HepG2 (cell line): ENCODE measurements around the gene PEAK3. TPM values are rescaled to one million over a fixed set of nuclear protein-coding genes. Genes with fewer than 3 reads are reported as not detected.
A peak's percentile ranks its signal among the peaks of the same experiment; 100 is the strongest.

Source experiments
- ATAC-seq: fragments of 200-7000 bp; cut with Tn5 transposase; 3 replicates; pipeline ENCODE4 v1.9.1; 2020; ENCODE audit warnings: mild to moderate bottlenecking, moderate library complexity
- BruUV-seq: library from RNA; stranded (reverse); fragments of 400-500 nt; replicated peaks from 2 replicates; lab custom pipeline; 2021; lab: Mats Ljungman, UMichigan
- CTCF ChIA-PET: fragments of 300-600 bp; formaldehyde crosslinking; extraction: SDS; loops from one replicate; lab custom pipeline; 2021; ENCODE audit warnings: low total read pairs, inconsistent platforms, low intra/inter-chr PET ratio; lab: Yijun Ruan, JAX
- POLR2A ChIA-PET: fragments of 350-600 bp; sonication (Branson Sonifier 250); formaldehyde crosslinking; loops from one replicate; lab custom pipeline; 2020; ENCODE audit warnings: antibody characterized with exemption, inconsistent platforms; lab: Yijun Ruan, JAX
- DNase-seq: peaks from one replicate; pipeline ENCODE4 v3.0.0-alpha.2; 2015; ENCODE audit warnings: low spot score
- FAIRE-seq: peaks from 3 replicates; lab custom pipeline; 2011; peaks lifted over from hg19 to GRCh38; lab: Jason Lieb, UNC
- H2AFZ ChIP-seq: one replicate; pipeline ENCODE4 v1.6.1; 2011; ENCODE audit warnings: low read length, inconsistent platforms
- H3K27ac ChIP-seq: fragments of 300-600 bp; 3 replicates; pipeline ENCODE4 v1.8.0; 2011; ENCODE audit warnings: mixed run types, mild to moderate bottlenecking, mixed read lengths, low read length, inconsistent platforms; ENCODE audit not compliant: insufficient read depth; ENCODE audit errors: extremely low read length
- H3K27me3 ChIP-seq, 2 experiments: fragments of 200-600 bp in 1 of 2; 2 replicates in 1 of 2; 3 replicates in 1 of 2; pipeline versions ENCODE4 v1.6.0 to v1.8.0; 2011; ENCODE audit warnings: low read length in 2 of 2, mild to moderate bottlenecking in 2 of 2, moderate library complexity in 2 of 2, inconsistent platforms in 1 of 2; ENCODE audit not compliant: insufficient read depth in 2 of 2, control insufficient read depth in 1 of 2
- H3K36me3 ChIP-seq, 2 experiments: fragments of 200-600 bp in 1 of 2; replicated peaks in 1 of 2; 2 replicates in 1 of 2; 3 replicates in 1 of 2; pipeline versions ENCODE4 v1.5.1 to v1.8.0; 2011; ENCODE audit warnings: low read length in 2 of 2, inconsistent platforms in 1 of 2; ENCODE audit not compliant: insufficient read depth in 2 of 2, control insufficient read depth in 1 of 2
- H3K4me1 ChIP-seq: 2 replicates; pipeline ENCODE4 v1.5.1; 2012; ENCODE audit warnings: low read length, inconsistent platforms; ENCODE audit not compliant: insufficient read depth
- H3K4me2 ChIP-seq: 2 replicates; pipeline ENCODE4 v1.6.0; 2011; ENCODE audit warnings: low read depth, low read length, inconsistent platforms
- H3K4me3 ChIP-seq, 3 experiments: fragments of 200-600 bp in 1 of 3; sonication (generic), shearing (Covaris generic) in 1 of 3; replicated peaks in 1 of 3; 2 replicates each; pipeline ENCODE4 v1.5.1; 2011 to 2016; ENCODE audit warnings: low read length in 3 of 3, inconsistent platforms in 2 of 3, low read depth in 2 of 3, mild to moderate bottlenecking in 2 of 3, control low read depth in 1 of 3, mixed read lengths in 1 of 3; ENCODE audit not compliant: insufficient read depth in 1 of 3
- H3K79me2 ChIP-seq: one replicate; pipeline ENCODE4 v1.6.1; 2011; ENCODE audit warnings: low read length, inconsistent platforms; ENCODE audit not compliant: insufficient read depth
- H3K9ac ChIP-seq: 2 replicates; pipeline ENCODE4 v1.6.0; 2011; ENCODE audit warnings: mild to moderate bottlenecking, low read depth, low read length, inconsistent platforms; ENCODE audit not compliant: insufficient read depth
- H3K9me3 ChIP-seq: 2 replicates; pipeline ENCODE4 v1.5.1; 2012; ENCODE audit warnings: mild to moderate bottlenecking, low read length
- H4K20me1 ChIP-seq: 2 replicates; pipeline ENCODE4 v1.6.0; 2011; ENCODE audit warnings: inconsistent platforms, mild to moderate bottlenecking, low read length, moderate library complexity; ENCODE audit not compliant: insufficient read depth
- ATF7-NPFF ChIP-seq: sonication (generic); formaldehyde crosslinking; IDR thresholded peaks from 2 replicates; pipeline ENCODE4 v1.8.1; 2023; ENCODE audit warnings: mild to moderate bottlenecking, low read depth, missing genetic modification reagents, moderate library complexity
- ZBTB14 ChIP-seq: sonication (generic); formaldehyde crosslinking; IDR thresholded peaks from 2 replicates; pipeline ENCODE4 v1.4.0; 2020; ENCODE audit warnings: missing genetic modification reagents
- ZNF263 ChIP-seq: sonication (generic); formaldehyde crosslinking; IDR thresholded peaks from 2 replicates; pipeline ENCODE4 v1.4.0; 2020; ENCODE audit warnings: missing genetic modification reagents
- ZNF33B ChIP-seq: sonication (generic); formaldehyde crosslinking; IDR thresholded peaks from 2 replicates; pipeline ENCODE4 v1.5.1; 2020; ENCODE audit warnings: mild to moderate bottlenecking, missing genetic modification reagents
- ZNF687 ChIP-seq: sonication (generic); formaldehyde crosslinking; IDR thresholded peaks from 2 replicates; pipeline ENCODE4 v1.5.1; 2020; ENCODE audit warnings: mild to moderate bottlenecking, missing genetic modification reagents, moderate library complexity
- ZNF768 ChIP-seq: sonication (generic); formaldehyde crosslinking; IDR thresholded peaks from 2 replicates; pipeline ENCODE4 v1.4.0; 2020; ENCODE audit warnings: missing genetic modification reagents
- WGBS: methylation state at CpG from one replicate; pipeline ENCODE4 v1.1.6; 2017; ENCODE audit warnings: low lambda C conversion rate; 5-methylcytosine and 5-hydroxymethylcytosine counted together
- in situ Hi-C: cut with HindIII; loops from 2 replicates; pipeline ENCODE4 v1.10.0; 2017; ENCODE audit warnings: low pct_unique_long_range_greater_than_20kb; ENCODE audit not compliant: extremely low pct_ligation_motif_present
- intact Hi-C: fragments of 100-400 bp; cut with micrococcal nuclease; formaldehyde crosslinking; loops from one replicate; pipeline ENCODE4 v1.10.0; 2022; ENCODE audit not compliant: unreplicated experiment
- polyA plus RNA-seq, 8 experiments: library from polyadenylated mRNA; depleted of rRNA in 3 of 8; stranded (reverse) in 7 of 8; unstranded in 1 of 8; fragments of >200 nt; fragmentation: Illumina TruSeq in 4 of 8; extraction: Trizol in 4 of 8; gene quantifications; 2 replicates each; pipeline versions ENCODE4 v1.2.1 to v1.2.3, GENCODE V29; 2011 to 2016; ENCODE audit warnings: low read depth in 4 of 8, missing spikeins in 1 of 8, mixed read lengths in 1 of 8; ENCODE audit not compliant: insufficient read depth in 1 of 8
- total RNA-seq, 5 experiments: library from RNA; depleted of rRNA; stranded (reverse); fragments of >200 nt; fragmentation: Illumina TruSeq; extraction: Trizol; gene quantifications; 2 replicates each; pipeline ENCODE4 v1.2.3, GENCODE V29; 2016; ENCODE audit warnings: low read depth in 1 of 5
- TF ChIP-seq, protein P1 (sequence below): sonication (generic); formaldehyde crosslinking; conservative IDR thresholded peaks from 2 replicates; pipeline ENCODE4 v1.5.0; 2020; ENCODE audit warnings: missing genetic modification reagents
- TF ChIP-seq, protein P2 (sequence below): IDR thresholded peaks from 2 replicates; pipeline ENCODE4 v1.6.1; 2012; ENCODE audit warnings: inconsistent platforms

The PEAK3 gene
- total and polyA plus RNA-seq, 2 of the 13 experiments (the other 11 are each of a cell fraction or from before 2014, with no cell fraction given): not detected

DNA sequence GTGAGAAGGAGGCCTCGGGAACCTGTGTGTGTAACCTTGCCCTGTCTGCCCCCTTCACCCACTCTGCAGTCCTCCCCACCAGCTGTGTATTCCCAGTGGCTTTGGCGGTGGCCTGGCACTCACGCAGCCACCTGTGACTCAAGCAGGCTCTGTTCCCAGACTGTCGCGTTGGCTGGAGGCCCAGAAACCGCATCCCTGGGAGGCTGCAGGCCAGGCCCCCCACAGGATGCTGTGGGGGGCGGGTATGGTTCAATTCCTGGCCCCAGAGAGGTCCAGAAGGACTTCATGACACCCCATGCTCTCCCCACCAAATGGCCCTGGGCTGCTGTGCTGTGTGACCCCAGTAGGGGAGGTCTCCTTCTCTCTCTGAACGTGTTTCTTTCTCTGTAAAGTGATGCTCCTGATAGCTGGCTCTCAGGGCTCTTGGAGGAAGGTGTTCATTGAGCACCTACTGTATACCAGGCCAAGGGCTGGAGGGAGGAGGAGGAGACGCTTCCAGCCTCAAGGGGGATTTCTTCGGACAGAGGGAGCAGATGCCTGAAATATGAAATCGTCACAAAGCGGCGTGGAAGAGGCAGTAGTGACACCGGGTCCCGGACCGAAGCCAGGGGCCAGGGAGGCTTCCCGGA is 27.9 kb upstream of the PEAK3 start (continued):
- TF ChIP-seq ZNF263 (CRISPR knock-in tag) (0 out of 2 replicates have a peak, but pooled peaks have one; percentile 39), ZNF768 (CRISPR knock-in tag) (peak; percentile 48; the same call in 1 of the 2 replicates), ATF7-NPFF (CRISPR knock-in tag) (no peak)

DNA sequence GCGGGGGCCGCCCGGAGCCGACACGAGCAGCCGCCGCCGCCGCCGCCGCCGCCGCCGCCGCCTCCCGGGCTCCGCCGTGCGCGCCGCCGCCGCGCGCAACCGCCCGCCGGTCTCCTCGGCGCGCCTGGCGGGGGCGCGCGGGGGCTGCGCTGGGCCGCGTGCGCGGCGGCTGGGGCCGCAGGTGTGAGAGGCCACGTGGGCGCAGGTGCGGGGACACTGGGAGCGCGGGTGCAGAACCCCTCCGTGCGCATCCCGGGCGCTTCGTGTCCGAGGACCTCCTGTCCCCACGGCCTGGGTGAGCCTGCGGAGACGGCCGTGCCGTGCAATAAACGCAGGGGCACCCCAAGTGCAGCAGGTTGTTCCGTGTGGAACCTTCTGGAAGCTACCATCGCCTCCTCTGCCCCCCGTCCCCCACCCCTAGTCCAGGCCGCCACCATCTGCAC is 26.2 kb upstream of the PEAK3 start, which contains the start of gene LINGO3:
Gene LINGO3 (minus strand): TSS at position 41 of the 443 bp plus-strand sequence. CDS start 16,378 bp downstream, outside the sequence.
- FAIRE-seq: no peak
- intact Hi-C loops (no loop called here), in situ Hi-C loops (no loop called here)
- Histone ChIP-seq H3K4me1 (peaks cover 32% of the 10 kb centered on the region), H3K36me3 (no peaks in the 10 kb centered on the region), H3K27me3 (peaks cover 8 to 64% of the 10 kb centered on the region in 2 experiments), H3K79me2 (no peaks in the 10 kb centered on the region), H3K4me3 (peak within 1 kb of the TSS in 1 of 3 experiments; percentile 40; a peak in 2 of 6 replicates), H2AFZ (no peak within 1 kb of the TSS), H3K9ac (no peak within 1 kb of the TSS), H4K20me1 (no peaks in the 10 kb centered on the region), H3K9me3 (no peaks in the 10 kb centered on the region), H3K27ac (no peak within 1 kb of the TSS), H3K4me2 (peak within 1 kb of the TSS; percentile 62)
- POLR2A ChIA-PET: no interaction called here
- CTCF ChIA-PET: no interaction called here
- DNase-seq: no peak
- BruUV-seq: no TSS peak
- whole genome bisulfite sequencing: no CpG with 5 or more reads among the region's 63 CpGs
- TF ChIP-seq, protein P1, sequence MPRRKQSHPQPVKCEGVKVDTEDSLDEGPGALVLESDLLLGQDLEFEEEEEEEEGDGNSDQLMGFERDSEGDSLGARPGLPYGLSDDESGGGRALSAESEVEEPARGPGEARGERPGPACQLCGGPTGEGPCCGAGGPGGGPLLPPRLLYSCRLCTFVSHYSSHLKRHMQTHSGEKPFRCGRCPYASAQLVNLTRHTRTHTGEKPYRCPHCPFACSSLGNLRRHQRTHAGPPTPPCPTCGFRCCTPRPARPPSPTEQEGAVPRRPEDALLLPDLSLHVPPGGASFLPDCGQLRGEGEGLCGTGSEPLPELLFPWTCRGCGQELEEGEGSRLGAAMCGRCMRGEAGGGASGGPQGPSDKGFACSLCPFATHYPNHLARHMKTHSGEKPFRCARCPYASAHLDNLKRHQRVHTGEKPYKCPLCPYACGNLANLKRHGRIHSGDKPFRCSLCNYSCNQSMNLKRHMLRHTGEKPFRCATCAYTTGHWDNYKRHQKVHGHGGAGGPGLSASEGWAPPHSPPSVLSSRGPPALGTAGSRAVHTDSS: no peak
- TF ChIP-seq ZNF33B (no peak), ZNF687 (CRISPR knock-in tag) (peak; percentile 44; the same call in 1 of the 2 replicates), ZBTB14 (CRISPR knock-in tag) (peak; percentile 59; the same call in 1 of the 2 replicates)
- TF ChIP-seq, protein P2, sequence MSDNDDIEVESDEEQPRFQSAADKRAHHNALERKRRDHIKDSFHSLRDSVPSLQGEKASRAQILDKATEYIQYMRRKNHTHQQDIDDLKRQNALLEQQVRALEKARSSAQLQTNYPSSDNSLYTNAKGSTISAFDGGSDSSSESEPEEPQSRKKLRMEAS: peak; percentile 32; the same call in 1 of the 2 replicates
- ATAC-seq: no peak
